Measurements from ENCODE around the gene PHGDH. TPM values are rescaled to one million over a fixed set of nuclear protein-coding genes. Genes with fewer than 3 reads are reported as not detected.
A peak's percentile ranks its signal among the peaks of the same experiment; 100 is the strongest.

Gene PHGDH
- total and polyA plus RNA-seq, 2 of the 13 experiments (the other 11 are each of a cell fraction or from before 2014, with no cell fraction given), result 95.8 to 133 TPM

- TF ChIP-seq ZNF781 (CRISPR knock-in tag; IDR thresholded peaks at IDR 0.05; ENCODE audit: borderline replicate concordance, not compliant biosample characterization) (peak; percentile 60), ZSCAN25 (CRISPR knock-in tag; IDR thresholded peaks at IDR 0.05) (peak; percentile 43; the same call in 1 of the 2 replicates), ZNF484 (CRISPR knock-in tag; IDR thresholded peaks at IDR 0.05; ENCODE audit: borderline replicate concordance, low read depth) (no peak), SRY (CRISPR knock-in tag; IDR thresholded peaks at IDR 0.05) (no peak; the same call in 1 of the 2 replicates), ZNF564 (CRISPR knock-in tag; IDR thresholded peaks at IDR 0.05) (no peak), ZNF598 (CRISPR knock-in tag; IDR thresholded peaks at IDR 0.05; ENCODE audit: borderline replicate concordance) (no peak), ARHGAP35 (CRISPR knock-in tag; IDR thresholded peaks at IDR 0.05; ENCODE audit: borderline replicate concordance) (no peak; the same call in 1 of the 2 replicates), ZNF253 (CRISPR knock-in tag; IDR thresholded peaks at IDR 0.05; ENCODE audit: borderline replicate concordance) (peak; percentile 28; the same call in 1 of the 2 replicates), DMAP1 (CRISPR knock-in tag; IDR thresholded peaks at IDR 0.05) (no peak), KMT2A (CRISPR knock-in tag; IDR thresholded peaks at IDR 0.05) (peak; percentile 64; the same call in 1 of the 2 replicates), DRAP1 (CRISPR knock-in tag; IDR thresholded peaks at IDR 0.05) (peak; percentile 51; the same call in 1 of the 2 replicates), MAF1 (CRISPR knock-in tag; IDR thresholded peaks at IDR 0.05; ENCODE audit: borderline replicate concordance) (no peak), PPARG (CRISPR knock-in tag; conservative IDR thresholded peaks at IDR 0.05) (no peak), SSRP1 (CRISPR knock-in tag; IDR thresholded peaks at IDR 0.05) (peak; percentile 67; the same call in 1 of the 2 replicates), MTA1 (CRISPR knock-in tag; IDR thresholded peaks at IDR 0.05; ENCODE audit: borderline replicate concordance) (no peak), ZNF280D (CRISPR knock-in tag; IDR thresholded peaks at IDR 0.05) (no peak), ZNF503 (CRISPR knock-in tag; IDR thresholded peaks at IDR 0.05) (no peak), KDM6A (CRISPR knock-in tag; IDR thresholded peaks at IDR 0.05; ENCODE audit: low read depth) (no peak), NPAS2 (CRISPR knock-in tag; IDR thresholded peaks at IDR 0.05; ENCODE audit: borderline replicate concordance) (no peak), CSRNP1 (CRISPR knock-in tag; IDR thresholded peaks at IDR 0.05) (0 out of 2 replicates have a peak, but pooled peaks have one; percentile 31), SP140L (CRISPR knock-in tag; IDR thresholded peaks at IDR 0.05; ENCODE audit: borderline replicate concordance) (no peak), MATR3 (CRISPR knock-in tag; IDR thresholded peaks at IDR 0.05) (no peak)
These were observed at the start of gene PHGDH (continued) for GRCh38 chr1:119711804-119712341.

All from HepG2 (cell line).